Endothelial cell of umbilical vein (primary cell): Measurements from ENCODE around the gene ABCC1.

Experiments used
- CTCF ChIP-seq, 2 donors: IDR thresholded peaks; 1 replicate in 1 of 2; 2 replicates in 1 of 2; pipeline ENCODE4 v1.5.1; 2011; ENCODE audit warnings: low read length in 2 of 2, mild to moderate bottlenecking in 2 of 2, moderate library complexity in 2 of 2, control low read depth in 1 of 2, inconsistent platforms in 1 of 2, low read depth in 1 of 2; ENCODE audit not compliant: insufficient read depth in 1 of 2; ENCODE audit errors: extremely low read depth in 1 of 2
- EZH2 ChIP-seq: IDR thresholded peaks from 2 replicates; pipeline ENCODE4 v1.6.1; 2012; ENCODE audit warnings: borderline replicate concordance, low read depth, mild to moderate bottlenecking, moderate library complexity, low read length, inconsistent platforms; ENCODE audit not compliant: severe bottlenecking
- JUN ChIP-seq: IDR thresholded peaks from 2 replicates; pipeline ENCODE4 v1.6.1; 2011; ENCODE audit warnings: borderline replicate concordance, low read depth; ENCODE audit not compliant: insufficient read length, insufficient read depth

- TF ChIP-seq CTCF (IDR thresholded peaks at IDR 0.05; ENCODE audit: extremely low read depth in 1 of 2, insufficient read depth in 1 of 2, low read depth in 1 of 2, low read length in 2 of 2) (no peak), JUN (no peak), EZH2 (no peak)
Measured at GRCh38 chr16:16137110-16137509, 187.7 kb downstream of the ABCC1 start.
